ENCODE data around the gene MYO16.

GRCh38 chr13:109100705-109101304, 471.4 kb downstream of the MYO16 start:
- no peak for TF ChIP-seq CTCF (IDR thresholded peaks at IDR 0.05)
- no peak for TF ChIP-seq POLR2A (IDR thresholded peaks at IDR 0.05)

Measured in ovary (tissue), 3 donors.